ENCODE results near the gene PMEL. TPM values are rescaled to one million over a fixed set of nuclear protein-coding genes. Genes with fewer than 3 reads are reported as not detected.
"Not testable (repeated sequence)": the region's sequence is repeated elsewhere in the genome, so short reads cannot be mapped to it uniquely, and the experiment has no call there.

The PMEL gene
- total RNA-seq, 1 donor from 2014 or later, result 1.0 TPM

GRCh38 chr12:55982319-55982936 lies 16.6 kb upstream of the PMEL start:
- peaks cover 25% of the 10 kb centered on the region for H3K36me3 Mint-ChIP-seq (ENCODE audit: unreplicated experiment)
- H3K4me3 Mint-ChIP-seq (ENCODE audit: unreplicated experiment), result no peak overlapping the region
- no peak for TF ChIP-seq CTCF (IDR thresholded peaks at IDR 0.05)
- no peak for DNase-seq (ENCODE audit: extremely low spot score, unreplicated experiment)
- H3K27ac Mint-ChIP-seq (ENCODE audit: unreplicated experiment), result no peak overlapping the region
- H3K9me3 Mint-ChIP-seq (ENCODE audit: unreplicated experiment), result no peaks in the 10 kb centered on the region
- H3K4me1 Mint-ChIP-seq (ENCODE audit: unreplicated experiment), result no peaks in the 10 kb centered on the region
- no peaks in the 10 kb centered on the region for H3K27me3 Mint-ChIP-seq (ENCODE audit: unreplicated experiment)

- not testable (repeated sequence) for H3K27ac Mint-ChIP-seq (ENCODE audit: unreplicated experiment); H3K27me3 Mint-ChIP-seq (ENCODE audit: unreplicated experiment); H3K9me3 Mint-ChIP-seq (ENCODE audit: unreplicated experiment); H3K4me3 Mint-ChIP-seq (ENCODE audit: unreplicated experiment); DNase-seq (ENCODE audit: extremely low spot score, unreplicated experiment); H3K4me1 Mint-ChIP-seq (ENCODE audit: unreplicated experiment)
- peaks cover 25% of the 10 kb centered on the region for H3K36me3 Mint-ChIP-seq (ENCODE audit: unreplicated experiment)
Measured at GRCh38 chr12:55981882-55982281, 16.0 kb upstream of the PMEL start.

GRCh38 chr12:55979069-55979468 lies 13.2 kb upstream of the PMEL start:
- no peak overlapping the region for H3K27ac Mint-ChIP-seq (ENCODE audit: unreplicated experiment)

GRCh38 chr12:55978393-55978792 lies 12.6 kb upstream of the PMEL start:
- Mint-ChIP-seq H3K4me3 (ENCODE audit: unreplicated experiment) (no peak overlapping the region), H3K9me3 (ENCODE audit: unreplicated experiment) (no peaks in the 10 kb centered on the region), H3K4me1 (ENCODE audit: unreplicated experiment) (peaks cover 7% of the 10 kb centered on the region), H3K27ac (ENCODE audit: unreplicated experiment) (no peak overlapping the region), H3K27me3 (ENCODE audit: unreplicated experiment) (no peaks in the 10 kb centered on the region), H3K36me3 (ENCODE audit: unreplicated experiment) (peaks cover 20% of the 10 kb centered on the region)
- no peak for DNase-seq (ENCODE audit: extremely low spot score, unreplicated experiment)
- TF ChIP-seq CTCF (IDR thresholded peaks at IDR 0.05), result no peak

More at GRCh38 chr12:55979069-55979468, 13.2 kb upstream of the PMEL start:
- no peak for TF ChIP-seq CTCF (IDR thresholded peaks at IDR 0.05)
- H3K27me3 Mint-ChIP-seq (ENCODE audit: unreplicated experiment), result no peaks in the 10 kb centered on the region
- no peaks in the 10 kb centered on the region for H3K9me3 Mint-ChIP-seq (ENCODE audit: unreplicated experiment)
- peaks cover 7% of the 10 kb centered on the region for H3K4me1 Mint-ChIP-seq (ENCODE audit: unreplicated experiment)
- H3K4me3 Mint-ChIP-seq (ENCODE audit: unreplicated experiment), result no peak overlapping the region
- peaks cover 25% of the 10 kb centered on the region for H3K36me3 Mint-ChIP-seq (ENCODE audit: unreplicated experiment)
- DNase-seq (ENCODE audit: extremely low spot score, unreplicated experiment), result no peak

- DNase-seq (ENCODE audit: extremely low spot score, unreplicated experiment), result no peak
- no peaks in the 10 kb centered on the region for H3K9me3 Mint-ChIP-seq (ENCODE audit: unreplicated experiment)
- no peaks in the 10 kb centered on the region for H3K27me3 Mint-ChIP-seq (ENCODE audit: unreplicated experiment)
- H3K36me3 Mint-ChIP-seq (ENCODE audit: unreplicated experiment), result peaks cover 4% of the 10 kb centered on the region
- no peak for TF ChIP-seq CTCF (IDR thresholded peaks at IDR 0.05)
- H3K27ac Mint-ChIP-seq (ENCODE audit: unreplicated experiment), result no peak overlapping the region
- H3K4me3 Mint-ChIP-seq (ENCODE audit: unreplicated experiment), result no peak overlapping the region
- peaks cover 10% of the 10 kb centered on the region for H3K4me1 Mint-ChIP-seq (ENCODE audit: unreplicated experiment)
Measured at GRCh38 chr12:55974308-55974730, 8.5 kb upstream of the PMEL start.
